Peyer's patch (tissue), 4 donors: ENCODE measurements around the gene OR51B4.

Experiments
- CTCF ChIP-seq, 6 experiments: fragments of 450-650 bp in 4 of 6; fragments of 200-600 bp in 2 of 6; sonication (generic) in 1 of 6; IDR thresholded peaks; one replicate each; pipeline ENCODE4 v1.5.1; 2017 to 2019; ENCODE audit warnings: antibody characterized with exemption in 6 of 6, mild to moderate bottlenecking in 3 of 6, moderate library complexity in 1 of 6
- POLR2A ChIP-seq, 2 donors: fragments of 450-650 bp; IDR thresholded peaks; one replicate each; pipeline ENCODE4 v1.5.1; 2017; ENCODE audit warnings: antibody characterized with exemption in 2 of 2, mild to moderate bottlenecking in 2 of 2, moderate library complexity in 2 of 2

GRCh38 chr11:5282628-5283027 lies 19.1 kb downstream of the OR51B4 start:
- TF ChIP-seq CTCF (IDR thresholded peaks at IDR 0.05) (no peak), POLR2A (IDR thresholded peaks at IDR 0.05) (no peak)
